Vagina (tissue), 2 donors: ENCODE measurements around the gene GALNT7. TPM values are rescaled to one million over a fixed set of nuclear protein-coding genes. Genes with fewer than 3 reads are reported as not detected.

ENCODE experiments used
- DNase-seq, 2 donors: peaks; one replicate each; pipeline ENCODE4 v3.0.0-alpha.2; 2017; ENCODE audit errors: extremely low spot score in 2 of 2
- H3K27ac ChIP-seq: fragments of 200-600 bp; sonication (generic); one replicate; pipeline ENCODE4 v1.5.1; 2019
- H3K27me3 ChIP-seq: fragments of 200-600 bp; sonication (generic); one replicate; pipeline ENCODE4 v1.5.1; 2019
- H3K36me3 ChIP-seq, 2 donors: fragments of 200-600 bp; sonication (generic); one replicate each; pipeline ENCODE4 v1.5.1; 2017 to 2019
- H3K4me1 ChIP-seq: fragments of 200-600 bp; sonication (generic); one replicate; pipeline ENCODE4 v1.5.1; 2019
- H3K4me3 ChIP-seq, 2 donors: fragments of 200-600 bp; sonication (generic); 1 replicate in 1 of 2; 2 replicates in 1 of 2; pipeline ENCODE4 v1.5.1; 2016 to 2019
- H3K9me3 ChIP-seq: fragments of 200-600 bp; sonication (generic); one replicate; pipeline ENCODE4 v1.5.1; 2019
- CTCF ChIP-seq, 3 experiments: fragments of 450-650 bp in 2 of 3; fragments of 200-600 bp in 1 of 3; sonication (generic) in 1 of 3; IDR thresholded peaks; one replicate each; pipeline ENCODE4 v1.5.1; 2017 to 2019; ENCODE audit warnings: antibody characterized with exemption in 3 of 3, mild to moderate bottlenecking in 2 of 3, moderate library complexity in 2 of 3
- POLR2A ChIP-seq, 2 donors: fragments of 450-650 bp; IDR thresholded peaks; one replicate each; pipeline ENCODE4 v1.6.1; 2017; ENCODE audit warnings: antibody characterized with exemption in 2 of 2, mild to moderate bottlenecking in 2 of 2, moderate library complexity in 2 of 2
- POLR2AphosphoS5 ChIP-seq, 2 donors: sonication (generic); formaldehyde crosslinking; IDR thresholded peaks; one replicate each; pipeline ENCODE4 v1.9.0; 2017; ENCODE audit warnings: antibody characterized with exemption in 2 of 2, mild to moderate bottlenecking in 2 of 2, low read depth in 1 of 2; ENCODE audit not compliant: insufficient read depth in 1 of 2
- intact Hi-C: fragments of 100-400 bp; cut with DNase I; formaldehyde crosslinking; loops from one replicate; pipeline ENCODE4 v1.15.1; 2023
- total RNA-seq: library from RNA; depleted of rRNA; stranded (reverse); fragments of >200 nt; gene quantifications from one replicate; pipeline ENCODE4 v1.2.3, GENCODE V29; 2016

The GALNT7 gene
- total RNA-seq, 1 donor from 2014 or later: 9.1 TPM

GRCh38 chr4:173293663-173294062 lies 125.1 kb downstream of the GALNT7 start:
- no peak overlapping the region for H3K4me3 ChIP-seq
- no peaks in the 10 kb centered on the region for H3K36me3 ChIP-seq
- no peaks in the 10 kb centered on the region for H3K4me1 ChIP-seq
- H3K9me3 ChIP-seq: no peaks in the 10 kb centered on the region
- H3K27ac ChIP-seq: no peak overlapping the region
- DNase-seq: no peak
- intact Hi-C loops: no loop called here
- no peak for TF ChIP-seq POLR2A (IDR thresholded peaks at IDR 0.05)
- no peak for TF ChIP-seq CTCF (IDR thresholded peaks at IDR 0.05)
- no peak for TF ChIP-seq POLR2AphosphoS5 (IDR thresholded peaks at IDR 0.05; ENCODE audit: insufficient read depth in 1 of 2, low read depth in 1 of 2)
- no peaks in the 10 kb centered on the region for H3K27me3 ChIP-seq

- no peaks in the 10 kb centered on the region for H3K36me3 ChIP-seq
- H3K9me3 ChIP-seq: no peaks in the 10 kb centered on the region
- H3K4me1 ChIP-seq: no peaks in the 10 kb centered on the region
- TF ChIP-seq POLR2AphosphoS5 (IDR thresholded peaks at IDR 0.05; ENCODE audit: insufficient read depth in 1 of 2, low read depth in 1 of 2) (no peak), POLR2A (IDR thresholded peaks at IDR 0.05) (no peak)
- no peaks in the 10 kb centered on the region for H3K27me3 ChIP-seq
- no peak overlapping the region for H3K4me3 ChIP-seq
- H3K27ac ChIP-seq: no peak overlapping the region
- DNase-seq: no peak
- intact Hi-C loops: no loop called here
Observed at GRCh38 chr4:173294444-173294843, 125.8 kb downstream of the GALNT7 start.

- Histone ChIP-seq H3K4me1 (no peaks in the 10 kb centered on the region), H3K27ac (no peak overlapping the region), H3K36me3 (no peaks in the 10 kb centered on the region), H3K27me3 (no peaks in the 10 kb centered on the region), H3K9me3 (no peaks in the 10 kb centered on the region), H3K4me3 (no peak overlapping the region)
- no peak for DNase-seq
- TF ChIP-seq CTCF (IDR thresholded peaks at IDR 0.05): peak; percentile 23 to 36 (median 23)
- TF ChIP-seq POLR2AphosphoS5 (IDR thresholded peaks at IDR 0.05; ENCODE audit: insufficient read depth in 1 of 2, low read depth in 1 of 2): no peak
- no peak for TF ChIP-seq POLR2A (IDR thresholded peaks at IDR 0.05)
- intact Hi-C loops: no loop called here
Observed at GRCh38 chr4:173301518-173302201, 133.0 kb downstream of the GALNT7 start.

GRCh38 chr4:173307778-173308177 lies 139.2 kb downstream of the GALNT7 start:
- Histone ChIP-seq H3K4me1 (no peaks in the 10 kb centered on the region), H3K27ac (no peak overlapping the region), H3K36me3 (no peaks in the 10 kb centered on the region), H3K9me3 (no peaks in the 10 kb centered on the region), H3K27me3 (no peaks in the 10 kb centered on the region), H3K4me3 (no peak overlapping the region)
- no peak for DNase-seq
- intact Hi-C loops: no loop called here
- TF ChIP-seq CTCF (IDR thresholded peaks at IDR 0.05): no peak
- TF ChIP-seq POLR2A (IDR thresholded peaks at IDR 0.05): no peak
- no peak for TF ChIP-seq POLR2AphosphoS5 (IDR thresholded peaks at IDR 0.05; ENCODE audit: insufficient read depth in 1 of 2, low read depth in 1 of 2)

GRCh38 chr4:173311368-173311767 lies 142.8 kb downstream of the GALNT7 start:
- Histone ChIP-seq H3K27ac (no peak overlapping the region), H3K4me1 (no peaks in the 10 kb centered on the region), H3K4me3 (no peak overlapping the region), H3K27me3 (no peaks in the 10 kb centered on the region), H3K9me3 (no peaks in the 10 kb centered on the region), H3K36me3 (no peaks in the 10 kb centered on the region)
- TF ChIP-seq POLR2A (IDR thresholded peaks at IDR 0.05): no peak
- intact Hi-C loops: no loop called here
- DNase-seq: no peak

- no peaks in the 10 kb centered on the region for H3K36me3 ChIP-seq
- H3K4me1 ChIP-seq: no peaks in the 10 kb centered on the region
- TF ChIP-seq POLR2A (IDR thresholded peaks at IDR 0.05) (no peak), POLR2AphosphoS5 (IDR thresholded peaks at IDR 0.05; ENCODE audit: insufficient read depth in 1 of 2, low read depth in 1 of 2) (no peak), CTCF (IDR thresholded peaks at IDR 0.05) (no peak)
- H3K27me3 ChIP-seq: no peaks in the 10 kb centered on the region
- no peaks in the 10 kb centered on the region for H3K9me3 ChIP-seq
- no peak overlapping the region for H3K4me3 ChIP-seq
- no peak for DNase-seq
- H3K27ac ChIP-seq: no peak overlapping the region
- intact Hi-C loops: loop anchor here (5.0 kb wide), 1 partner anchor 103 kb away; no protein-coding TSS in a partner anchor
Observed at GRCh38 chr4:173314715-173315114, 146.1 kb downstream of the GALNT7 start.
